ENCODE results near the gene SELPLG. TPM values are rescaled to one million over a fixed set of nuclear protein-coding genes. Genes with fewer than 3 reads are reported as not detected.
"Not testable (repeated sequence)": the region's sequence is repeated elsewhere in the genome, so short reads cannot be mapped to it uniquely, and the experiment has no call there.

The SELPLG gene
- total and polyA plus RNA-seq, 10 donors = 23.6 to 220 (median 72.4) TPM

DNA sequence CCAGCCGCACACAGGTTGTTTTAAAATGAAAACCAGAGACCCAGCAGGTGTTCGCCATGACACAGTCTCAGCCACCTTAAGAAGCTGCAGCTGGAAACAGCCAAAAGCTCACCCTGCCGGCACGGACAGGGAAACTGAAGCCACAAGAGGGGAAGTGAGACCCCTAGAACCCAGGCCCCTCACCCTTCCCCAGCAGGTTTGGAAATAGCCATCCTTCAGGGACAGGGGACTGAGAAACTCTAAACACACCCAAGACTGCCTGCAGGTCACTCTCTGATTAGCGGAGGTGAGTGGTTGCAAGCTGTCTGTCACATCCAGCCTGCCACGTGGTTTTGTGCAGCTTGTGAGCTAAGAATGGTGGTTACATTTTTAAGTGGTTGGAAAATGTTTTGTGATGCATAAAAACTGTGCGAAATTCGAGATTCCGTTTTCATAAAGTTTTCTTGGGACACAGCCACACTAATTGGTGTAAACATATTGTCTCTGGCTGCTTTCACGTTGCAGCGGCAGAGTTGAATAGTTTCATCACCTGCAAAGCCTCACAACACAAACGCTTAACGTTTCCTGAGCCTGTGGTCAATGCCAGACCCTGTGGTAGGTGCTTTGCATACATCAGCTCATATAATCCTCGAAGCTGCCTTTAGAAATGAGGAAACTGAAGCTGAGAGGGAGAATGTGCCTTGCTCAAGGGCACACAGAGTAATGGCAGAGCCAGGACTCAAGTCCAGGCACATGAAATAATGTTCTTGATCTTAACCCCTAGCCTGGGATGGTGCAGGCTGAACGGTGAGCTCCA lies 1.7 kb upstream of the SELPLG start:
- Histone ChIP-seq H3K4me1 (peaks cover 48 to 100% (median 91%) of the 10 kb centered on the region in 6 donors), H3K27me3 (replicated peaks in 1 of 7) (no peaks in the 10 kb centered on the region), H3K27ac (peak overlapping the region; percentile 67 to 97 (median 90)), H3K36me3 (no peaks in the 10 kb centered on the region), H3K4me3 (peak overlapping the region in 6 of 8 donors; percentile 4 to 76 (median 38)), H3K9me3 (no peaks in the 10 kb centered on the region)
- intact Hi-C loops (cut with DNase I; ENCODE audit: low total_unique reads) = no loop called here
- WGBS, 5 donors = 16 to 32% (median 20%) methylated on average over 11 to 15 of the region's 15 CpGs
- peak in 2 of 3 donors; percentile 86 to 92 for TF ChIP-seq POLR2A (IDR thresholded peaks at IDR 0.05)
- peak; percentile 15 to 99 (median 32) for TF ChIP-seq POLR2AphosphoS5 (IDR thresholded peaks at IDR 0.05)
- TF ChIP-seq, protein P1, sequence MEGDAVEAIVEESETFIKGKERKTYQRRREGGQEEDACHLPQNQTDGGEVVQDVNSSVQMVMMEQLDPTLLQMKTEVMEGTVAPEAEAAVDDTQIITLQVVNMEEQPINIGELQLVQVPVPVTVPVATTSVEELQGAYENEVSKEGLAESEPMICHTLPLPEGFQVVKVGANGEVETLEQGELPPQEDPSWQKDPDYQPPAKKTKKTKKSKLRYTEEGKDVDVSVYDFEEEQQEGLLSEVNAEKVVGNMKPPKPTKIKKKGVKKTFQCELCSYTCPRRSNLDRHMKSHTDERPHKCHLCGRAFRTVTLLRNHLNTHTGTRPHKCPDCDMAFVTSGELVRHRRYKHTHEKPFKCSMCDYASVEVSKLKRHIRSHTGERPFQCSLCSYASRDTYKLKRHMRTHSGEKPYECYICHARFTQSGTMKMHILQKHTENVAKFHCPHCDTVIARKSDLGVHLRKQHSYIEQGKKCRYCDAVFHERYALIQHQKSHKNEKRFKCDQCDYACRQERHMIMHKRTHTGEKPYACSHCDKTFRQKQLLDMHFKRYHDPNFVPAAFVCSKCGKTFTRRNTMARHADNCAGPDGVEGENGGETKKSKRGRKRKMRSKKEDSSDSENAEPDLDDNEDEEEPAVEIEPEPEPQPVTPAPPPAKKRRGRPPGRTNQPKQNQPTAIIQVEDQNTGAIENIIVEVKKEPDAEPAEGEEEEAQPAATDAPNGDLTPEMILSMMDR (IDR thresholded peaks at IDR 0.05 in 8 of 11, conservative IDR thresholded peaks at IDR 0.05 in 3 of 11) = no peak
- DNase-seq = peak; percentile 87

DNA sequence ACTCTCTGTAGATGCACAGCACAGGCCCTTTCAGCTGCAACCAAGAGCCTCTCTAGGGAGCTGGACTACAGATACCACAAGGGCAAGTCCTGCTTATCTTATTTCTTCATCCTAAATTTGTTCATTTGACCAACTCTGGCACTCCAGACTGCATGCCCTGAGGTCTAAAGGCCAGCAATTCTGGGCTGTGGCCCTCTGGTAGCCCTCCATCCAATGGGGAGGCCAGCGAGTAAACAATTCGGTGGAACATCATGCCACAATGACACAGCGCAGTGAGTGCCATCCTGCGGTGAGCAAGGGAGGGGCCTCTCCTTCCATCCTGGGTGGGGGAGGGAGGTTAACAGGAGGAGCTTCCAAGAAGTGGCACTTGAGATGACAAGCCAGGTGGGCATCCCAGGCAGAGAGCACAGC lies 652 bp upstream of the SELPLG start:
- DNase-seq = peak; percentile 93
- Histone ChIP-seq H3K9me3 (no peaks in the 10 kb centered on the region), H3K27ac (peak overlapping the region; percentile 67 to 97 (median 90)), H3K27me3 (replicated peaks in 1 of 7) (no peaks in the 10 kb centered on the region), H3K4me1 (peaks cover 56 to 100% (median 95%) of the 10 kb centered on the region in 6 donors), H3K4me3 (peak overlapping the region in 4 of 8 donors; percentile 51 to 76 (median 56)), H3K36me3 (no peaks in the 10 kb centered on the region)
- TF ChIP-seq POLR2AphosphoS5 (IDR thresholded peaks at IDR 0.05) = peak; percentile 25 to 84 (median 69)
- TF ChIP-seq, protein P1 (IDR thresholded peaks at IDR 0.05 in 8 of 11, conservative IDR thresholded peaks at IDR 0.05 in 3 of 11) = no peak
- no peak for TF ChIP-seq POLR2A (IDR thresholded peaks at IDR 0.05)
- intact Hi-C loops (cut with DNase I; ENCODE audit: low total_unique reads) = no loop called here
- WGBS, 5 donors = 9 to 34% (median 33%) methylated on average over 4 of the region's 4 CpGs

DNA sequence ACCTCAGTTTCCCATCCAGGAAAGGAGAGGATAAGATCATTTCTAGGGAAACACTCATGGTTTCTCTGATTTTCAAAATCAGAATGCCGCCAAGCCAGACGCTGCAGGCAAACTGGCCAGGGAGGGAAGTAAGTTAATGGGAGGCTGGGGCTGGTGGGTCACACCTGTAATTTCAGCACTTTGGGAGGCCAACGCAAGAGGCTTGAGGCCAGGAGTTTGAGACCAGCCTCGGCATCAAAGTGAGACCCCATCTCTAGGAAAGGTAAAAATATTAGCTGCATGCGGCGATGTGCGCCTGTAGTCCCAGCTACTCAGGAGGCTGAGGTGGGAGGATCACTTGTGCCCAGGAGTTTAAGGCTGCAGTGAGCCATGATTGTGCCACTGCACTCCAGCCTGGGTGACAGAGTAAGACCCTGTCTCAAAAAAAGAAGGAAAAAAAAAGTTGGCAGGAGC lies 587 bp downstream of the SELPLG start:
- no peaks in the 10 kb centered on the region for H3K36me3 ChIP-seq
- DNase-seq = peak; percentile 73
- WGBS, 5 donors = 58 to 74% (median 67%) methylated on average over 7 of the region's 7 CpGs
- H3K27ac ChIP-seq = peak overlapping the region; percentile 67 to 97 (median 90)
- intact Hi-C loops (cut with DNase I; ENCODE audit: low total_unique reads) = no loop called here
- peak overlapping the region; percentile 33 to 76 (median 55) for H3K4me3 ChIP-seq
- TF ChIP-seq, protein P1 (IDR thresholded peaks at IDR 0.05 in 8 of 11, conservative IDR thresholded peaks at IDR 0.05 in 3 of 11) = no peak
- TF ChIP-seq POLR2A (IDR thresholded peaks at IDR 0.05) = no peak
- TF ChIP-seq POLR2AphosphoS5 (IDR thresholded peaks at IDR 0.05) = no peak
- no peaks in the 10 kb centered on the region for H3K27me3 ChIP-seq (replicated peaks in 1 of 7)
- H3K9me3 ChIP-seq = no peaks in the 10 kb centered on the region
- peaks cover 58 to 100% (median 95%) of the 10 kb centered on the region in 6 donors for H3K4me1 ChIP-seq

DNA sequence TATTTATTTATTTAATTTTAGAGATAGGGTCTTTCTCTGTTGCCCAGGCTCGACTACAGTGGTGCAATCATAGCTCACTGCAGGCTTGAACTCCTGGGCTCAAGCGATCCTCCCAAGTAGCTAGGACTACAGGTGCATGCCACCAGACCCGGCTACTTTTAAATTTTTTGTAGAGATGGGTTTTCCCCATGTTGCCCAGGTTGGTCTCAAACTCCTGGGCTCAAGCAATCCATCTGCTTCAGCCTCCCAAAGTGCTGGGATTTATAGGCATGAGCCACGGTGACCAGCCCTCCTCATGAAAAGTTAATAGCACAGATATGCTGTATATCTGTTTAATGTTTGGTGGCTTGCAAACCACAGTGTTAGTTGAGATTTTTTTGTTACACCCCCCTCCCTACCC lies 2.4 kb downstream of the SELPLG start:
- 75 to 87% (median 84%) methylated on average over 4 of the region's 4 CpGs for WGBS, 5 donors

More for the DNA sequence above, 2.4 kb downstream of the SELPLG start:
- H3K27me3 ChIP-seq (replicated peaks in 1 of 7); intact Hi-C loops (cut with DNase I; ENCODE audit: low total_unique reads); DNase-seq; H3K9me3 ChIP-seq: not testable (repeated sequence)
- Histone ChIP-seq H3K4me3 (peak overlapping the region in 6 of 8 donors; percentile 37 to 76 (median 56)), H3K27ac (peak overlapping the region; percentile 51 to 97 (median 90)), H3K36me3 (peaks cover 0 to 15% (median 1%) of the 10 kb centered on the region in 6 donors), H3K4me1 (peaks cover 58 to 100% (median 95%) of the 10 kb centered on the region in 6 donors)

Measured in spleen (tissue), 11 donors.